OCI-LY3 (cell line): Measurements from ENCODE around the gene SPSB4.

ENCODE experiments used
- H2AFZ ChIP-seq: fragments of 200-600, 300-600 bp; shearing (Covaris generic); 2 replicates; pipeline ENCODE4 v1.6.0; 2014; ENCODE audit warnings: antibody characterized with exemption, low read depth, low read length
- H3K27ac ChIP-seq: fragments of 200-600, 300-600 bp; sonication (generic); 2 replicates; pipeline ENCODE4 v1.5.1; 2014; ENCODE audit warnings: mild to moderate bottlenecking, low read length, moderate library complexity, mixed read lengths
- H3K27me3 ChIP-seq: fragments of 200-600, 300-600 bp; sonication (generic); 2 replicates; pipeline ENCODE4 v1.6.1; 2014; ENCODE audit warnings: low read depth, low read length, mixed read lengths
- H3K36me3 ChIP-seq: fragments of 200-600, 300-600 bp; sonication (generic); replicated peaks from 2 replicates; pipeline ENCODE3; 2014; ENCODE audit warnings: low read depth, low read length, mixed read lengths
- H3K4me1 ChIP-seq: fragments of 300-600, 200-600 bp; sonication (generic); 2 replicates; pipeline ENCODE4 v1.6.1; 2014; ENCODE audit warnings: low read length, mixed read lengths
- H3K4me2 ChIP-seq: fragments of 200-600, 300-600 bp; sonication (generic); 2 replicates; pipeline ENCODE4 v1.6.1; 2014; ENCODE audit warnings: low read length, mixed read lengths
- H3K4me3 ChIP-seq: fragments of 300-600, 200-600 bp; sonication (generic); 2 replicates; pipeline ENCODE4 v1.5.1; 2014; ENCODE audit warnings: antibody characterized with exemption, mild to moderate bottlenecking, low read length, moderate library complexity
- H3K79me2 ChIP-seq: fragments of 300-600, 200-600 bp; shearing (Covaris generic); 2 replicates; pipeline ENCODE4 v1.6.1; 2014; ENCODE audit warnings: mild to moderate bottlenecking, low read length, mixed read lengths
- H3K9ac ChIP-seq: fragments of 300-600, 200-600 bp; shearing (Covaris generic); 2 replicates; pipeline ENCODE4 v1.6.0; 2014; ENCODE audit warnings: mild to moderate bottlenecking, low read length, moderate library complexity
- H3K9me3 ChIP-seq: fragments of 200-600, 300-600 bp; shearing (Covaris generic); 2 replicates; pipeline ENCODE4 v1.6.1; 2014; ENCODE audit warnings: low read length, mixed read lengths; ENCODE audit not compliant: insufficient read depth
- H4K20me1 ChIP-seq: fragments of 200-600, 300-600 bp; sonication (generic); 2 replicates; pipeline ENCODE4 v1.6.1; 2016; ENCODE audit warnings: low read length, mixed read lengths; ENCODE audit not compliant: insufficient read depth
- CTCF ChIP-seq: fragments of 200-600, 300-600 bp; sonication (generic); IDR thresholded peaks from 2 replicates; pipeline ENCODE4 v1.5.1; 2014; ENCODE audit warnings: antibody characterized with exemption, low read length, low read depth
- EZH2phosphoT487 ChIP-seq: fragments of 200-600 bp; shearing (Covaris generic); IDR thresholded peaks from 2 replicates; pipeline ENCODE4 v1.6.1; 2018; ENCODE audit warnings: antibody characterized with exemption, mixed run types, low read depth

The SPSB4 gene

DNA sequence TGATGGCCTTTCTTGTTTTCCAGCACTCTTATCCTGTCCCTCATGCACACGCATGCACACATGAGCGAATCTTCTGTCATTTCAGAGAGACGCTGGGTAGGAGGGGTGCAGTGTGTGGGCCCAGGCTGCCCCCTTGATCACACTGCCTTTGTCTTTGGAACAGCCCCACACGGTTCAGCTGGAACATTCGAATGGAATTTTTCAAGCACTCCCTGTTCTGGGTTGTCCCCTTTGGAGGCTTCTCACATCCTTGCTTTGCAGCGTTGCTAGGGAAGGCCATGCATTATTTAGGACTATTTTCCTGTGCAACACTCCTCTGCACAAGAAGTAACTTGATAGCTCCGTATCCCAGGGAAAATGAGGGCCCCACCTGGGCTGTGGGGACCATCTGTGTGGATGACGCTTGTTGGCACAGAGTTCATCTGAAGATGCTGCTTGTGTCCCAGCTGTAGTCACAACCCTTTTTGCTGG is 78.4 kb downstream of the SPSB4 start:
- H3K4me1 ChIP-seq: no peaks in the 10 kb centered on the region
- no peak overlapping the region for H2AFZ ChIP-seq
- H3K27me3 ChIP-seq: 0 out of 2 replicates have a peak, but pooled peaks cover 3% of the 10 kb centered on the region
- H3K9ac ChIP-seq: no peak overlapping the region
- H4K20me1 ChIP-seq: no peaks in the 10 kb centered on the region
- no peaks in the 10 kb centered on the region for H3K36me3 ChIP-seq
- no peak overlapping the region for H3K4me2 ChIP-seq
- H3K27ac ChIP-seq: no peak overlapping the region
- H3K4me3 ChIP-seq: no peak overlapping the region
- H3K79me2 ChIP-seq: no peaks in the 10 kb centered on the region
- H3K9me3 ChIP-seq: no peaks in the 10 kb centered on the region
- no peak for TF ChIP-seq EZH2phosphoT487

DNA sequence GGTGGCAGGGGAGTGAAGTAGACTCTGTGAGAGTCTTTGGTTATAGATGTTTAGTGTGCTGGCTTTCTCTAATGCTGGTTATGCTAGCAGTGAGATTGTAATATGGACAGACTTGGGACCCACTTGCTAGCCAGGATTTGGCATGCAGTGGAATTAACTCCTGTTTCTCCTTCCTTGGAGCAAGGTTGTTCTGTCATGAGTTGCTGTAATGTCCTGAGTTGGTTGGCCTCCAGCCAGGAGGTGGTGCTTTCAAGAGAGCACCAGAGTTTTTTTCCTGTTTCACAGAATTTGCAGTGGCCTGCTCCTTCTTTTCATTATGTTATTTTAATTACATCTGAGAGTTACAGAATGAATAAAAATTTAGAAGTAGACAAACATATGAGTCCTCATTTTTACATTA is 92.4 kb downstream of the SPSB4 start:
- Histone ChIP-seq H2AFZ (no peak overlapping the region), H3K27me3 (no peaks in the 10 kb centered on the region), H3K9me3 (no peaks in the 10 kb centered on the region), H3K4me3 (no peak overlapping the region), H3K4me2 (no peak overlapping the region), H3K79me2 (no peaks in the 10 kb centered on the region), H3K9ac (no peak overlapping the region), H3K27ac (no peak overlapping the region), H4K20me1 (no peaks in the 10 kb centered on the region), H3K4me1 (no peaks in the 10 kb centered on the region), H3K36me3 (no peaks in the 10 kb centered on the region)
- TF ChIP-seq EZH2phosphoT487 (no peak), CTCF (no peak)

GRCh38 chr3:141146979-141147470 is 95.9 kb downstream of the SPSB4 start:
- no peak overlapping the region for H3K4me2 ChIP-seq
- peaks cover 3% of the 10 kb centered on the region; the same call in 1 of the 2 replicates for H3K27me3 ChIP-seq
- H3K27ac ChIP-seq: no peak overlapping the region
- H3K9ac ChIP-seq: no peak overlapping the region
- no peaks in the 10 kb centered on the region for H3K79me2 ChIP-seq
- TF ChIP-seq EZH2phosphoT487 (no peak), CTCF (no peak)
- no peaks in the 10 kb centered on the region for H3K9me3 ChIP-seq
- H3K4me1 ChIP-seq: no peaks in the 10 kb centered on the region
- H2AFZ ChIP-seq: no peak overlapping the region
- H3K4me3 ChIP-seq: no peak overlapping the region
- no peaks in the 10 kb centered on the region for H4K20me1 ChIP-seq
- H3K36me3 ChIP-seq: no peaks in the 10 kb centered on the region

DNA sequence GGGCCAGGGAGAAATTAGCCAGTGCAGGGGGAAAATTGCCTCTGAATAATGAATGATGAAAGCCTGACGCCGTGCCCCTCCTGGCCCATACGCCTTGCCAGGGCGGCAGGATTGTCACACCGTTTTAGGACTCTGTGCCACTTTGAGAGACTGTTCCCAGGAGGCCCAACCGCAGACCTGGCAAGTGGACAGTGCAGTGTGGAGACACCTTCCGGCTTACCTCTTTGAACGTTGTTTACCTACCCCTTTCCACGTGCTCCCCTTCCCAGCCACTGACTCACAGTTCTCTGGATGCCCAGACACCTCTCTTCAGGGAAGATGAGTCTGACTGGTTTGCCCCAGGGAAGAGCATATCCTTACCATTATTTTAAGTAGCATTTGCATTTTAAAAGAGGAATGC is 96.5 kb downstream of the SPSB4 start:
- no peaks in the 10 kb centered on the region for H3K79me2 ChIP-seq
- H3K4me1 ChIP-seq: no peaks in the 10 kb centered on the region
- H3K4me2 ChIP-seq: no peak overlapping the region
- no peak overlapping the region for H2AFZ ChIP-seq
- H3K4me3 ChIP-seq: no peak overlapping the region
- no peak for TF ChIP-seq EZH2phosphoT487
- TF ChIP-seq CTCF: no peak
- no peaks in the 10 kb centered on the region for H3K9me3 ChIP-seq
- H3K27me3 ChIP-seq: peaks cover 3% of the 10 kb centered on the region; the same call in 1 of the 2 replicates
- no peak overlapping the region for H3K9ac ChIP-seq
- H3K27ac ChIP-seq: no peak overlapping the region
- no peaks in the 10 kb centered on the region for H4K20me1 ChIP-seq
- H3K36me3 ChIP-seq: no peaks in the 10 kb centered on the region

GRCh38 chr3:141148169-141148568 is 97.0 kb downstream of the SPSB4 start:
- peaks cover 3% of the 10 kb centered on the region; the same call in 1 of the 2 replicates for H3K27me3 ChIP-seq
- H3K4me1 ChIP-seq: no peaks in the 10 kb centered on the region
- H2AFZ ChIP-seq: no peak overlapping the region
- H3K4me2 ChIP-seq: no peak overlapping the region
- no peak overlapping the region for H3K9ac ChIP-seq
- no peaks in the 10 kb centered on the region for H3K79me2 ChIP-seq
- no peaks in the 10 kb centered on the region for H3K9me3 ChIP-seq
- H3K27ac ChIP-seq: no peak overlapping the region
- H3K4me3 ChIP-seq: no peak overlapping the region
- no peaks in the 10 kb centered on the region for H3K36me3 ChIP-seq
- no peaks in the 10 kb centered on the region for H4K20me1 ChIP-seq
- TF ChIP-seq CTCF (no peak), EZH2phosphoT487 (no peak)
